GM19328 (cell line): Measurements from ENCODE around the gene PRPF19.

Experiments
- ATAC-seq: cut with Tn5 transposase; IDR thresholded peaks from one replicate; pipeline ENCODE4 v1.9.1; 2021; ENCODE audit warnings: mild to moderate bottlenecking, moderate library complexity; ENCODE audit not compliant: unreplicated experiment

The PRPF19 gene

GRCh38 chr11:60875366-60876167 is 30.8 kb downstream of the PRPF19 start:
- no peak for ATAC-seq

- no peak for ATAC-seq
Measured at GRCh38 chr11:60874421-60875365, 31.7 kb downstream of the PRPF19 start.

- no peak for ATAC-seq
Measured at GRCh38 chr11:60873533-60873932, 32.9 kb downstream of the PRPF19 start.

GRCh38 chr11:60872961-60873524 is 33.3 kb downstream of the PRPF19 start:
- ATAC-seq = no peak

GRCh38 chr11:60872124-60872960 is 34.0 kb downstream of the PRPF19 start:
- no peak for ATAC-seq

- ATAC-seq = no peak
Measured at GRCh38 chr11:60871378-60872061, 34.9 kb downstream of the PRPF19 start.

- no peak for ATAC-seq
Measured at GRCh38 chr11:60870733-60871377, 35.5 kb downstream of the PRPF19 start.

- ATAC-seq = no peak
Measured at GRCh38 chr11:60870276-60870675, 36.1 kb downstream of the PRPF19 start.

GRCh38 chr11:60869451-60869825 is 36.9 kb downstream of the PRPF19 start:
- ATAC-seq = no peak

GRCh38 chr11:60868682-60869450 is 37.5 kb downstream of the PRPF19 start:
- ATAC-seq = no peak

GRCh38 chr11:60867871-60868681 is 38.3 kb downstream of the PRPF19 start:
- no peak for ATAC-seq

GRCh38 chr11:60866911-60867870 is 39.2 kb downstream of the PRPF19 start, which contains the start of gene ZP1:
Gene ZP1 (plus strand): TSS chr11:60867542. CDS start chr11:60867562, 20 bp downstream.
- no peak for ATAC-seq

GRCh38 chr11:60864856-60865513 is 41.4 kb downstream of the PRPF19 start:
- no peak for ATAC-seq

GRCh38 chr11:60863550-60864521 is 42.5 kb downstream of the PRPF19 start:
- ATAC-seq = no peak

GRCh38 chr11:60862171-60862570 is 44.2 kb downstream of the PRPF19 start:
- no peak for ATAC-seq
